ENCODE results near the gene TMEM108.

Gene TMEM108

GRCh38 chr3:133443649-133444422, 405.6 kb downstream of the TMEM108 start:
- TF ChIP-seq FOXP2 (optimal IDR thresholded peaks at IDR 0.05; ENCODE audit: borderline replicate concordance, extremely low read depth, extremely low read length, insufficient read depth) (no peak), POLR2AphosphoS5 (IDR thresholded peaks at IDR 0.05; ENCODE audit: low read depth, low read length) (no peak)

- TF ChIP-seq SIN3A (IDR thresholded peaks at IDR 0.05; ENCODE audit: borderline replicate concordance, insufficient read depth, low read length) (no peak), REST (IDR thresholded peaks at IDR 0.05; ENCODE audit: insufficient read depth in 1 of 2, low read depth in 2 of 2, low read length in 2 of 2) (no peak), FOXP2 (optimal IDR thresholded peaks at IDR 0.05; ENCODE audit: borderline replicate concordance, extremely low read depth, extremely low read length, insufficient read depth) (no peak), POLR2AphosphoS5 (IDR thresholded peaks at IDR 0.05; ENCODE audit: low read depth, low read length) (no peak), TAF1 (IDR thresholded peaks at IDR 0.05; ENCODE audit: borderline replicate concordance, insufficient read depth, low read length) (no peak)
Observed at GRCh38 chr3:133444423-133444774, 406.2 kb downstream of the TMEM108 start.

GRCh38 chr3:133445108-133445507, 406.9 kb downstream of the TMEM108 start:
- TF ChIP-seq SIN3A (IDR thresholded peaks at IDR 0.05; ENCODE audit: borderline replicate concordance, insufficient read depth, low read length), result no peak
- no peak for TF ChIP-seq REST (IDR thresholded peaks at IDR 0.05; ENCODE audit: insufficient read depth in 1 of 2, low read depth in 2 of 2, low read length in 2 of 2)
- TF ChIP-seq POLR2AphosphoS5 (IDR thresholded peaks at IDR 0.05; ENCODE audit: low read depth, low read length), result no peak
- no peak for TF ChIP-seq FOXP2 (optimal IDR thresholded peaks at IDR 0.05; ENCODE audit: borderline replicate concordance, extremely low read depth, extremely low read length, insufficient read depth)
- no peak for TF ChIP-seq TAF1 (IDR thresholded peaks at IDR 0.05; ENCODE audit: borderline replicate concordance, insufficient read depth, low read length)
